Measurements from ENCODE around the gene GADL1.

The GADL1 gene

DNA sequence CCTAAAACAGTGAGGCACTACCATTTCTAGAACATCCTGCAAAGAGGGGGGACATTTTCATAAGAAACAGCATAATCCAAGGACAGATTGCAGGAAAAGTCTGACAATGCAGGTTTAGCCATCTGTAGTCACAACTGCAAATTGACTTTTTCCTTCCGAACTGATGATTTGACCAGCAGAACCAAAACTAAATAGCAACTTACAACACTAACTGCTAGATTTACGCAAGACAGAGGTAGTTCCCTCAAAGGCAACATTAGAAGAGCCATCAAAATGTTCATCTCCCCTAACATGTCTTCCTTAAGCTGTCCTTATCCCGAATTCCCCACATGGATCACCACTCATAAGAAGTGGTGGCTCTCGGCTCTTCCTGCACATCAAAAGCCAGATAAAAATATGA, 129.6 kb downstream of the GADL1 start:
- H3K4me3 ChIP-seq (ENCODE audit: low read depth, low read length) = no peak overlapping the region

DNA sequence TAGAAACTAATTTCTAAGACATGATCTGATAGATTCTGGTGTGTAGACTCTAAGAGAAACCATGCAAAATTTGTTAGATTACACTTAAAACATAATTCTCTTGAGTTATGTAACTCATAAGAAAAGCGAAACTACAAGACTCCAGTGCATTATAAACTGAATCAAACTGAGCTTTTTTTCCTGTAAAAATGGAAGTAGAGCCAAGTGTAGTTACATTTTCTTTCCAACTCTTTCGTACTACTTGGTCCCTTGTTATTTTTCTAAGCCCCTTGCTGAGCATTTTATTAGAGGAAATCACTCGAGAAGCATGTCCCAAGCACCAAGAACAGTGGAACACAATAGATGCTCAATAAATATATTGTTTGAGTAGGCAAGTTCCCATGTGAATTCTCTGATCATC, 130.2 kb downstream of the GADL1 start:
- H3K4me3 ChIP-seq (ENCODE audit: low read depth, low read length) = no peak overlapping the region

DNA sequence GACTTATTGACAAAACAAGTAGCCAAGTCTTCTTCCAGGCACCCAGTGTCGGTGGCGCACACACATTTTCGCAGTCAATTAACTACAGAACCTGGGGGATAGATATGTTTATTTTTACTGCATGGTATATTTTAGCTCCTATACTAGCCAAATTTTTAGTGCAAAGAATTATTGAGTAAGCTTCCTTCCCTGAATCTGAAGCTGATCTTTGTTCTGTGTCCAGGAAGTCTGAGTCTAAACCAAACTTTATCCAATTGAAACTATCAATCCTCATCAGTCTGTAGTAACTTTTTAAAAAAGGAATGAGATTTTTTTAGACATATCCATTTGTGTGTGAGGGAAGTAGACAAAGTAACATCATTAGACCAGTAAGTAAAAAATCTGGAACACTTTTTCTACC, 133.1 kb downstream of the GADL1 start:
- no peak overlapping the region for H3K4me3 ChIP-seq (ENCODE audit: low read depth, low read length)

DNA sequence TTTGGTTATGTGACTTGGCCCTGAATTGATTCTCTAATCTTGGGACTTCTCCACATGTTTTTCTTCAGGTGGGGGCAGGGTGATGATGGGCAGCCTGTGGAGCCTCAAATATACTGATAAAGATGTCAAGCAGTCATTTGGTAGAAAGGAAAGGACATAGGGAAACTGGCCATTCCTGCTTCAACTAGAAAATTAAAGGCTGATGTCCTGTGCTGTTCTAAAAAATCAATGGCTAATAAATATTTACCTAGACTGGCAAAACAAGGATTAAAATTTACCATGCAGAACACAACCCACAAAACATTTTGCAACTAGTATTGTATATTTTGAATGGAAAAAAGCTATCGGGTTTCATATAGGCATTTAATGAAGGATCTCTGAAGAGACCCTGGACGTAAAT, 133.7 kb downstream of the GADL1 start:
- H3K4me3 ChIP-seq (ENCODE audit: low read depth, low read length) = no peak overlapping the region

DNA sequence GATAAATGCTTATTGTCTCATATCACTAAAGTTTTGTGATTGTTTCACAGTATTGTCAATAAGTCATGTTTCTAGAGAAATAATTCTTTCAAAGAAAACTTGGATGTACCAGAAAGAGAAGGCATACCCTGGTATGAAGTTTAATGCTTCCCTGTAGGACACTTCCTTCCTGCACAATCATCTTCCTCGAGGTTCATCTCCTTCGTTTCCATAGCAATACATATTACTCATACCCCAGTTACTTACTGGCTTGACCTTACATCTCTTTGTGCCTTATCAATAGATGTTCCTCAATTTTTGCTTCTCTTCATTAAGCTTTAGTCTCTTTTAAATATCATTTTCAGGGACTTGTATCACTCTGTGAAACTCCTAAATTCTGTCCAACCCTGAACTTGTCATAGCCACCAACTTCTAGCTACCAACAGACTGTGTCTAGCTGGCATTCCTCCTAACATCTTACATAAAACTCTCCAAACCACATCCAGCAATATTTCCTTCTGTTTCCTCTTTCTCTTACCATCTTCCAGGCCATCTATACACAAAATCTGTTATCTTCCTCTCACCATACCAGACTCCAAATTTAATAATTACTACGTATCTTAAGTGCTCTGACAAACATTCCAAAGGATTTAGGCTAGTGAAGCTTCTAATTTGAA, 134.3 kb downstream of the GADL1 start:
- no peak overlapping the region for H3K4me3 ChIP-seq (ENCODE audit: low read depth, low read length)

DNA sequence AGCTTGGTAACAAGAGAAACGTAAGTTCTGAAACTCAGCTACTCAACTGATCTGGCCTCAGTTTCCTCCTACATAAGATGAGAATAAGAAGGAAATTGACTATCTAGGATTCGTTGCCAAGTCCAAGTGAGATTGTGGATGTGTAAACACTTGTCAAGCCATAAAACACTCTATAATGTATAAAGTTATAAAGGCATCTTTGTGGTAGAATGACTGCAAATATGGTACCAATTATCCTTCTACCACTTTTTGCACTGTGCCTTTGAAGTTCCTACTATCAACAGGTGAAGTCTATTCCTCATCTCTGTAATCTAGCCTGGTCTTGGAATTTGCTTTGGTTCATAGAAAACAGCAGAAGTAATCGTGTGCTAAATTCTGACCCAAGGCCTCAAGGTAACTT, 138.2 kb downstream of the GADL1 start:
- no peak overlapping the region for H3K4me3 ChIP-seq (ENCODE audit: low read depth, low read length)

DNA sequence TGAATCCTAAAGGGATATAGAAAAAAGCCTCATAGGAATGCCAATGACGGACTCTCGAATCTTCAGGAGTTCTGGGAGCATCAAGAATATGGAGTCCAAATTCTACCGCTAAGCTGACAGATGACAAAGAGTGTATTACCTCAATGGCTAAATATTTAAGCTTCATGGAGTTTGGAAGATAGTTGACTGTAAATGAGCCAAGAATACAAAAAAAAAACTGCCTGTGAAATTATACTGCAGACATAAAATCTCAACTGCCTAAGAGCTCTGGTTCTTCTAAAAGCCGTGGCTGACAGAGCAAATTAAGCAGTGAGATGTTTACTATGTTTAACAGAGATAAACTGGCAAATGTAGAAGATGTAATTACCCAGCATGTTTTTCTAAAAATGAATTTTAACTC, 140.0 kb downstream of the GADL1 start:
- no peak overlapping the region for H3K4me3 ChIP-seq (ENCODE audit: low read depth, low read length)

DNA sequence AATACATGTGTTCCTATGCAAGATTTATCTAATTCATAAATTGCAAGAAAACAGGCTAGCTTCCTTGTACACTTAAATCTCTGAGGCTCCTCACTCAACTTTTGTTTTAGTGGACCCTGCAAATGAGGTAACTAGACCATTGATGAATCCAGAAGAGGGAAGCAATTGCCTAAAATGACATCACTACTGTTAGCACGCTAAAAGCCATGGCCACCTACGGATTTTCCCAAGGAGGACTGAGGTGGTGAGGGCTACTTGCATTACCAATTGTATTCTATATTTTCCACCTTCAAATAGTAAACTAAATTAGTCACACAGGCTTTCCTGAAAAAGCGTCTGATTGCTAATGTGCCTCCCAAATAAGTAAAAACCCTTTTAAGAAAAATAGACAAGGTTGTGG, 140.7 kb downstream of the GADL1 start:
- no peak overlapping the region for H3K4me3 ChIP-seq (ENCODE audit: low read depth, low read length)

DNA sequence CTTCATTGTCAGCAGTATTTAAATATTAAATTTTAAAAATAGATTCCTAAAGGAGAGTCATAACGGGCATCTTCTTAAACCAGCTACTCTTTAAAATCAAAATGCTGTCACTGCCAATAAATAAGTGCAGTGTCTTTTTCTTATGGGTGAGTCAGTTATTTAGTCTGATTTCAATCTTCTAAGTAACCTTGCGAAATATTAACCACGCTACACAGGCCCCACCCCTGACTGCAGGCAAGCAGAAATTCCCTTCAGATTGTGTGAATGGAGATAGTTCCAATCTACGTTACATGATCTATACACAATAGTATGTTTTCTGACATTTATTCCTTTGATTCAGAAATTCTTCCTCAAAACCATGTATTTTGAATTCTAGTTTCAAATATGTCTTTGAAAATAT, 141.5 kb downstream of the GADL1 start:
- H3K4me3 ChIP-seq (ENCODE audit: low read depth, low read length) = no peak overlapping the region

DNA sequence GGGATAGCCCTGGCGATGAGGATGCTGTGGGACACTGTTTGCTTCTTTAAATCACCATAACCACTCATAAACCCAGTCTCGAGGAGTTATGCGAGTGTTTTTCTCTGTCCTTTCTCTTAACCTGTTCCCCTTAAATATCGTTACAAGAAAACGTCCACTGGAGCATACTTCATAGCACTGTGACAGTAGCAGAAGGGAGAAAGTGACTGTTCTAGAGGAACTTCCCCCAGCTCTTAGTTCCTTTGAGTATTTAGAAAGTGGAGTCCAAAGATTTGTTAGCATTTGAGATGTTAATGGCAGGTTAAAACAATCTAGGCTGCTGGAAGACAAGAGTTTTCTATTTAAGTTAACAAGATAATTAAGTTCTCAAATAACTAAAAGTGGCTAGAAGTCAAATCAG, 142.0 kb downstream of the GADL1 start:
- H3K4me3 ChIP-seq (ENCODE audit: low read depth, low read length) = no peak overlapping the region

DNA sequence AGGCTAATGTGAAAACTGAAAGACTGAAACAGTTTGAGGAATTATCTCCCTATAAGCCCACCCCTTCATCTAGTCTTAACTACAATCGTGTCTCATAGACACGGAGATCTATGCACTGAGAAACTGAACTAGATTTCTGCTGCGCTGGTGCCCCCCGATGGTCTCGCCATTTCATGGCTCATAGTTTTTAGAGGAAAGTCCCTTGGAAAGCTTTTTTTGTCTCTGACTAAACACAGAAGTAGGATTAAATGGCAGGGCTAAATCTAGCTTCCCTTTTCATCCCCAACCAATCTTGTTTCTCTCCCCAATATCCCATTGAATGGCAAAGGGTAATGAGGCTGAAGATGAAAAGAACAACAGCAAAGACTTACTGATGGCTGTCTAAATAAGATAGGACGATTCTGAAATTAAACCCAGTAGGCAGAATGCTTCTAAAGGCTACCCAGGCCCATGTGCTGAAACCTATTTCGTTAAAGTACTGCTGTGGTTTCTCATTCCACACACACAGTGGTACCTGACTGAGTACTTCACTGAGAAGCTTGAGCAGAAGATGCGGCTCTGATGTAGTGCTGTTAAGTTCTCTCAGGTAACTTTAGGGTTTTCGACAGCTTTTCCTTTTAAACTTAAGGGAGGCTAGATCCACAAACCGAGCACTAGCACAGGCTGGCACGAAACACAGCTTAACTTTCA, 142.7 kb downstream of the GADL1 start:
- H3K4me3 ChIP-seq (ENCODE audit: low read depth, low read length) = no peak overlapping the region

DNA sequence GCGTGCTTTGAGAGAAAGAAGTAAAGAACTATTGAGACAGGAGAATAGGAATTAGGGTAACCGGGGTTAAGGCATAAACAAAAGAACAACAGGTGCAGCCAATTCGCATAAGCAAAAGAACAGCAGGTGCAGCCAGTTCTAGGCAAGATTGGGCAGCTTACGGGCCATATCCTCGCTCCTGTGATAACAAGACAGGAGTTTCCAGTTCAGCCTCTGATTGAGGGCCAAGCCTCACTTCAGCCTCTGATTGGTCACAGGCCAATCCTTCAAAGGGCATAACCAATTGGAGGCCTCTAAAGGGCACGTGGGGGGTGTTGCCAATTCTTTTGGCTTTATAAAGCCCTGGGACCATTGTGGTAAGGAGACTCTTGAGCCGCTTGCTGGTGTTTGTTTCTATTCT, 143.5 kb downstream of the GADL1 start:
- no peak overlapping the region for H3K4me3 ChIP-seq (ENCODE audit: low read depth, low read length)

DNA sequence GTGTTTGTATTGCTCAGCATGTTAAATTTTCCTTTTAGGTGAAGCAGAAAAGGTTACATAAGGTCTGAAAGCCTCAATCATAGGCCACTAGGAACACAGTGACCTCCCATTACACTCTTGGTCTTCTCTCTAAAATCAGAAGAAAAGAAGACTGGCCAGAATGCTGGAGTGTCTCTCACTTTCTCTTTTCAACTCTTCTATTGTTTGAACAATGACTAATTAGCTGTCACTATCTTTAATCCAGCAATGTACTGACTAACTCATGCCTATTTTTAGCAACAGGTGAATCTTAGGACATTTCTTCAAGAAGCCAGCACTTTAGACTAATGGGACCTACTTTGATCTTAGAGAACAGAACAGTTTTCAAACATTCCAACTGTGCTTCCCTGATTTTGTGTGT, 145.2 kb downstream of the GADL1 start:
- H3K4me3 ChIP-seq (ENCODE audit: low read depth, low read length) = no peak overlapping the region

DNA sequence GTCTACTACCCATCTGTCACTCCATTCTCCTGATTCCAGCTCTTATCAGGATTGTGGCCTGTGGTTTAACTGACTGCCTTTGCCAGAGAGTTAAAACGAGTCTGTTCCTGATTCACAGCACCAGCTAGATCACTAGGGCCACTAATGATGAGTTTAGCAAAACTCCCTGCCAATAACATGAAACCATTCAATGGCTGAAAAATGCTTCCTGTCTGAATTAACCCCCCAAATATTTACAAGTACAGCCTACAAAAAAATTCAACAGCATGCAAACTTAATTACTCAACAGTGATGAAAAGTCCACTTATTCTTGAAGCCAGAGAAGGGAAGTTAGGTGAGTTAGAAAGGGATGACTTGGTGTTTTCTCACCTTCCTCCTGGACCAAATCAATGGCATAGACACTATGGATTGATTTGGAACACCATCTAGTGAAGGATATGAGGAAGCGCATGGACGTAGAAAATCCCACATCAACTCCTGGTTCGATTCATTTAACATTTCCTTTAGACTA, 146.6 kb downstream of the GADL1 start:
- H3K4me3 ChIP-seq (ENCODE audit: low read depth, low read length) = no peak overlapping the region

DNA sequence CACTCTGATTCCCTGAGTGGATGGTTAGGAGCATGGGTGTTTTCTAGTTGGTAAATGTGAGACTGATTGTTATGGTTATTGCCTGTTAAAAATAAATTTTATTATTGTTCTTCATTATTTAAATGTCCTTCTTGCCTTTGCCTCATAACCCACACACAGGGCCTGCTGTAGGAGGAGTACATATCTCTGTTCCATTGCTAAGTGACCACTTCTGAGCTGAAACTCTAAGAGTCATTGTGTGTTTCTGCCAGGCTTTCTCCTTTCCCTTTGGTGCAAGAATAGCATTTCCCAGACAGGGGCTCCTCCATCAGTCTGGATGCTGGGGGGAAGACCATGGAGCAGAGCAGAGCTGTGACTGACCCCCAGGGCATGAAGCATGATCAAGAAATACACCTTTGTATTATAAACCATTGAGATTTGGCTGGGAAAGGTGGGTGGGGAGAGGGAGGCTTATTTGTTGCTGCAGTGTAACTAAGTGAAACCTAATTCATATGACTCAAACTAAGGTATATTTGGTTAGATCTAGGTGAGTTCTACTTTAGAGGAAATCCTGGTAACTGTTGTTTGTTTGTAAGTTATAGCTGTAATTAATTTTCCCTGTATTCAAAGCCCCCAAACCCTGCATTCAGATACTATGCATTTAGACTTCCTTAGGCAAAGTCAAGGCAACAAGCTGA, 150.7 kb downstream of the GADL1 start:
- H3K4me3 ChIP-seq (ENCODE audit: low read depth, low read length) = no peak overlapping the region

DNA sequence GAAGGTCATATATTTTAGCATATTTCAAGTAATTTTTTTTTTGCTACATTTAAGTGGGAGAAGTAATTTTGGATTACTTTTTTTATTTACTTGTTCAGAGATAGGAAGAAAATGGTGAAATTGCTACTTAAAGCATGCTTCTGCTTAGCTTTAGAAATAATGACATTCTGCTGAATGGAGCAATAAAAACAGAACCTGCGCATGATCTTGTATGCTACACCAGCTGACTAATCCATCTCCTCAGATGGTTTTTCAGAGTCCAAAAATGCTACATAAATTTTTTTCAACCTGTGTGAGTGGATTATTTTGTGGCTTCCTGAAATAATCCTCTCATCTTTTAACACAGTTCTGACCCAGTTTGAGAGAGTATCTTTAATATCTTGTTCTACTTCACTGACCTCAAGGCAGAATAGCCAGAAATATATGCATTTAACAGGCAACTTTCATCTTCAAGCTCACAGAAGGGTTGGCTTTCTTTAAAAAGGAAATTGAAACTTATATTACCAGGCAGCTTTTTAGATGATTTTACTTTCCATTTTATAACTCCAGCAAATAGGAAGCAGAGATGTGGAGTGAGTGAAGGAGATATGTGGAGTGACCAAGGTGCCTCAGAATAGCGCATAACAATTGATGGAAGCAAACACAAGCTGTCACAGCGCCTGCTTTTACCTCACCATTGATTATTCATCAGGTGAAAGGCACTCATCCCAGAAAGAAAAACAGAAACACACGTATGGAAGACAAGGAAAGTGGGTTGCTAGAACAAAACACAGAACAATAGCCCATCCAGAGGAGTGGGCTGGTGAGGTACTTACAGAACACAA, 151.5 kb downstream of the GADL1 start:
- H3K4me3 ChIP-seq (ENCODE audit: low read depth, low read length) = no peak overlapping the region

DNA sequence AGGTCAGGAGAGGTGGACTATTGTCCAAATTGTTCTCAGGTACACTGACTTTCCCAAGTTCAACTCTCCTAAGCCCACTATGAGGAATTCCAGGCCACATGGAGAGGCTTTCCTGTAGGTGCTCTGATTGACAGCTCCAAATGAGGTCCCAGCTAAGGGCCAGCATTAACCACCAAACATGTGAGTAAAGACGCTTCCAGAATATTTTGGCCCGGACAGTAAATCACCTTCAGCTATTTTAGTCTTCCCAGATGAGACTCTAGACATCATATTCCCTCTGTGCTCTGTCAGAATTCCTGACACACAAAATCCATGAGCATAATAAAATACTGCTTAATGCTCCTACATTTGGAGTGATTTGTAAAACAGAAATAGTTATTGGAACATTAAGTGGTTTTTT, 152.6 kb downstream of the GADL1 start:
- H3K4me3 ChIP-seq (ENCODE audit: low read depth, low read length) = no peak overlapping the region

DNA sequence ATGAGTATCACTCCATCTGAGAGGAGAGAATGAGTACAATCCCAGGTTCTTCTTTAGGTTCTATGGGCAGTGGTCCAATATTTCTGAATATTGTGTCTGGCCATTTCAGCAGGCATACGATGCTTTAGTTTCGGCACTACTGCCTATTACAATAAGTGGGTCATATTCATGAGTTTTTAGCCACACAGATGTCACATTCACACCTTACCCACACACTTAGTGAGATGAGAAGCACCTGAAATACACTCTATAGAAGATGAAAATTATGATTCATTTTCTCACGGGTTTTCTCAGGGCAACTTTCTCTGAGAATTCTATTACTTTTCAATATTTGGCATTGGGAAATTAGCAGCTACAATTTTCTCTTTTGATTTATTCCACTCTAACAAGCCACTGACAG, 155.9 kb downstream of the GADL1 start:
- H3K4me3 ChIP-seq (ENCODE audit: low read depth, low read length) = no peak overlapping the region

DNA sequence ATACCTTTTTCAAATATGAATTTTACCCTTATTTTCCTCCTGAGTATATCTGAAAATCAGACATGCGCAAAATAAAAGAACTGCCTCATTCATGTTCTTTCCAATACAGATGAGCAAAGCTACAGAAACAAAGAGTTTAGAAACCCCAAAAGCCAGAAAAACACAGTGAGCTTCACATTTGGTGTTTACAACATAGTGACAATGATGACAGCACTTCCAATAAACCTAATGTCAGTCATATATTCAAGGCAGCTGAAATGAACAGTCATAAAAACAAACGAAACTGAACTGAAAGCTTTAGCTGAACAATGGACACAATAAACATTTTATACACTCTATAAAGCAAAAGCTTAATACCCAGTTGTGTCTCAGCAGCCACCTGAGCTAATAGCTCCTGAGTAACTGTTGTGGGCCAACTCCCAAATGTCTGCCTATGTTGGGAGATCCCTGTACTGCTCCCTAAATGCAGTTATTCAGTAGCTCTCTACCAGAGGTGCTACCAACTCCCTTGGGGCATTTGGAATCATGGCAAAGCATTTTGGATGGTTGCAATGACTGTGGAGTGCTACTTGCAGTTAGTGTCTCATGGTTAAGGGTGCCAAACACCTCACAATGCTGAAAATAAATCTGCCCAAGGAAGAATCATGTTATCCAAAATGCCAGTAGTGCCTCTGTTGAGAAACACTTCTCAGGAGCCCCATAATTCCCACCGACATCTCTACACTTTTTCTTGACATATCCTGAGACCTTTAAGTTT, 156.5 kb downstream of the GADL1 start:
- no peak overlapping the region for H3K4me3 ChIP-seq (ENCODE audit: low read depth, low read length)

DNA sequence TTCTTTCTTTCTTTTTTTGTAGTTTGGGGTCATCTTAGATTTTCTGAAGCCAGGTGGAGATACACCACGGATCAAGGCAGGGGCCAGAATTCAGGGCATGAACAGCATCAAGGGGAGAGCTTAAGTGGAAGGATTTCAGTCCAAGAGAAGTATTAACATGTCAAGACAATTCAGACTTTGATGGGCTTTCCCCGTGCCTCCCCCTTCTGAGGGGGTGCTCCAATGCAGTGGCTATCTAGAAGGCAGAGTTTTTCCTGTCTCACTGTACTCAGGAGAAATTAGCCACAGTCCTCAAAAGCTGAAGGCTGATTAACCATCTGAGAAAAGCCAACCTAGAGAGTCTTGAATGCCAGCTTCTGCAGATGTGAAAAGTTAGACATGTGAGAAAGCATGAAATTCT, 160.8 kb downstream of the GADL1 start:
- H3K4me3 ChIP-seq (ENCODE audit: low read depth, low read length) = no peak overlapping the region

DNA sequence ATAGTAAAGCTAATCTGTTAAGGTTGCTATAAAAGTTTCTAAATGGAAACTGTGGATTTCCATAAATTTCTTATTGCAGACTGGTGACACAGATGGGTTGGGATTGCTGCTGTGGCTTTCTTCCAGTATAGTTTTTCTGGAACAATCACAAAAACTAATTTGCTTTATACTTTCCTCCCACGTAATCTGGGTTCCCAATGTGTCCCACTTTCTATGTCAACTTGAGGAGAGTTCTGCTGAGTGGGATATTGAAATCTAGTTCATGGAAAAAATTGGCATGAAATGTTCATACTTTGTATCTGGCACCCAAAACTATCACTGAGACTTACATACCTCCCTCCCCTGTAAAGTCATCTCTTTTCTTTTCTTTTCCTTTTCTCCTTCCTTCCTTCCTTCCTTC, 161.3 kb downstream of the GADL1 start:
- H3K4me3 ChIP-seq (ENCODE audit: low read depth, low read length) = no peak overlapping the region

Measured in iPS-11a (cell line).